HFFc6 (cell line): Measurements from ENCODE around the gene ATF3. TPM values are rescaled to one million over a fixed set of nuclear protein-coding genes. Genes with fewer than 3 reads are reported as not detected.
"Not testable (repeated sequence)": the region's sequence is repeated elsewhere in the genome, so short reads cannot be mapped to it uniquely, and the experiment has no call there.

Source experiments
- DNase-seq: peaks from one replicate; pipeline ENCODE4 v3.0.0-alpha.2; 2018
- H3K27ac Mint-ChIP-seq: 2 replicates; pipeline ENCODE4 v1.8.0; 2020; ENCODE audit warnings: mild to moderate bottlenecking, mixed read lengths
- H3K27me3 Mint-ChIP-seq: 2 replicates; pipeline ENCODE4 v1.8.0; 2021; ENCODE audit warnings: mild to moderate bottlenecking, moderate library complexity, mixed read lengths; ENCODE audit not compliant: insufficient read depth
- H3K36me3 Mint-ChIP-seq: 2 replicates; pipeline ENCODE4 v1.8.0; 2021; ENCODE audit warnings: low read depth, mixed read lengths
- H3K4me1 Mint-ChIP-seq: 2 replicates; pipeline ENCODE4 v1.8.0; 2020; ENCODE audit warnings: low read depth, mixed read lengths
- H3K4me3 Mint-ChIP-seq: 2 replicates; pipeline ENCODE4 v1.8.0; 2020; ENCODE audit warnings: mild to moderate bottlenecking, moderate library complexity, mixed read lengths
- H3K9me3 Mint-ChIP-seq: 2 replicates; pipeline ENCODE4 v1.8.0; 2020; ENCODE audit warnings: mild to moderate bottlenecking, mixed read lengths
- total RNA-seq, 6 experiments: library from RNA; stranded (reverse); fragmentation: NEBNext Ultra II Directional; extraction: Animal tissue kit (Norgen Biotek cat#: 25700); gene quantifications; 2 replicates in 1 of 6; 3 replicates in 5 of 6; pipeline ENCODE4 v1.2.3, GENCODE V29; 2021
- TF ChIP-seq, protein P1 (sequence below): fragments of 200-600 bp; sonication (generic); IDR thresholded peaks from 2 replicates; pipeline ENCODE4 v1.5.0; 2021; ENCODE audit warnings: antibody characterized with exemption, mild to moderate bottlenecking

Gene ATF3
- total RNA-seq, 6 experiments from 2014 or later: 1.9 to 5.5 (median 4.8) TPM

DNA sequence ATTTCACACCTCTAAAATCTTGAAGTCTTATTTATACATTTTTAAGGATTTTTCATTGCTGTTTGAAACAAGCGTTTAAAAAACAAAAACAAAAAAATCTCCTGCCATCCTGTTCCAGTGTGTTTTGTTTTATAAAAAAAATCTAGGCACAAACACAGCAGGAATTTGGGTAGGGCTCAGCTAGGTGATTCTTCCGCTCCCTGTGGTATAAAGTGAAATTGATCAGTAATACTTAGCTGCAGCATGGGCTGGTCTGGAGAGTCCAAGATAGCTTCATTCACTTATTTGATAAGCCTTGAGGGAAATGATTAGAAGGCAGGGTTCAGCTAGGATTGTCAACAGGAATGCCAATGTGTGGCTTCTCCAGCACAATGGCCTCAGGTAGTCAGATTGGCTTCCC is 25.7 kb downstream of the ATF3 start:
- Mint-ChIP-seq H3K27me3 (peaks cover 6% of the 10 kb centered on the region), H3K4me1 (peaks cover 44% of the 10 kb centered on the region), H3K9me3 (peaks cover 10% of the 10 kb centered on the region), H3K4me3 (no peak overlapping the region), H3K27ac (no peak overlapping the region), H3K36me3 (peaks cover 9% of the 10 kb centered on the region; the same call in 1 of the 2 replicates)
- no peak for DNase-seq
- TF ChIP-seq, protein P1, sequence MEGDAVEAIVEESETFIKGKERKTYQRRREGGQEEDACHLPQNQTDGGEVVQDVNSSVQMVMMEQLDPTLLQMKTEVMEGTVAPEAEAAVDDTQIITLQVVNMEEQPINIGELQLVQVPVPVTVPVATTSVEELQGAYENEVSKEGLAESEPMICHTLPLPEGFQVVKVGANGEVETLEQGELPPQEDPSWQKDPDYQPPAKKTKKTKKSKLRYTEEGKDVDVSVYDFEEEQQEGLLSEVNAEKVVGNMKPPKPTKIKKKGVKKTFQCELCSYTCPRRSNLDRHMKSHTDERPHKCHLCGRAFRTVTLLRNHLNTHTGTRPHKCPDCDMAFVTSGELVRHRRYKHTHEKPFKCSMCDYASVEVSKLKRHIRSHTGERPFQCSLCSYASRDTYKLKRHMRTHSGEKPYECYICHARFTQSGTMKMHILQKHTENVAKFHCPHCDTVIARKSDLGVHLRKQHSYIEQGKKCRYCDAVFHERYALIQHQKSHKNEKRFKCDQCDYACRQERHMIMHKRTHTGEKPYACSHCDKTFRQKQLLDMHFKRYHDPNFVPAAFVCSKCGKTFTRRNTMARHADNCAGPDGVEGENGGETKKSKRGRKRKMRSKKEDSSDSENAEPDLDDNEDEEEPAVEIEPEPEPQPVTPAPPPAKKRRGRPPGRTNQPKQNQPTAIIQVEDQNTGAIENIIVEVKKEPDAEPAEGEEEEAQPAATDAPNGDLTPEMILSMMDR: no peak

DNA sequence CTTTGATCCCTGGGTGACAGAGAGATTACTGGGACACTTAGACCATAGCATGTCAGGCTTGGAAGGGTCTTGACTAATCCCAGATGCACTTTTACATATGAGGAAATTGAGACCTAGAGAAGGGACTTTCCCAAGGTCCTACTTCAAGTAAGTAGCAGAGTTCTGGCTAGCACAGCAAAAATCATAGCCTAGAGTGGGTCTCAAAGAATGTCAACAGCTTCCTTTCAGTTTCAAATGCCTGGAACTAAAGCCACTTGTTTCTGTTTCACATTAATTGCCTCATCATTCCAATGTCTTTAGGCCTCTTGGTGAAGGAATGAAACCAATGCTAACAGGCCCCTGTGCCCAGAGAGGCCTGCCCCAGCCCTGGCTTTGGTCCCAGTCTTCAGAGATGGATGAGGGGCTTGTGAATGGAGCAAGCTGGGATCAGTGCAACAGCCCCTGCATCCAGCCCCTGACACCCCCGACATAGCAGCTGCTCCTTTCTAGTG is 26.6 kb downstream of the ATF3 start:
- Mint-ChIP-seq H3K9me3 (peaks cover 10% of the 10 kb centered on the region), H3K27ac (peak overlapping the region; percentile 30; the same call in 1 of the 2 replicates), H3K36me3 (peaks cover 9% of the 10 kb centered on the region; the same call in 1 of the 2 replicates), H3K4me3 (no peak overlapping the region), H3K27me3 (peaks cover 10% of the 10 kb centered on the region), H3K4me1 (peaks cover 44% of the 10 kb centered on the region)
- no peak for DNase-seq
- TF ChIP-seq, protein P1: no peak

DNA sequence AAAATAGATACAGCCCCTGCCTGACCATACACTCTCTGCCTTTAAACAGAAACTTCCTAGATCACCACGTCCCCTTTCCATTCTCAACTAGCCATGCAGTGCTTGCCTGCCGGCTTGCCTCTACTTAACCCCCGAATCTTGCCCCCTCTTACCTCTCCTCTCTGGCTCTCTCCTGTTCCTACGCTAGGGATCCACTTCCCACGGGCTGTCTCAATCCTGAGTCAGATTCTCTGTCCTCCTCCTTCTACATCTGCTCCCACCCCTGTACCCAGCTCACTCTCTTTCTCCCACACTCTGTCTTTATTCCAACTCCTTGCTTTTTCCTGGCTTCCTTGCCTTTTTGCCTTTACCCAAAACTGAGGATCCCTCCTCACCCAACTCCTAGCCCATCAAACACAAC is 29.3 kb downstream of the ATF3 start:
- no peak for DNase-seq
- TF ChIP-seq, protein P1: no peak
- Mint-ChIP-seq H3K4me3 (peak overlapping the region; percentile 48), H3K4me1 (peaks cover 44% of the 10 kb centered on the region), H3K36me3 (peaks cover 9% of the 10 kb centered on the region; the same call in 1 of the 2 replicates), H3K27ac (peak overlapping the region; percentile 36), H3K27me3 (peaks cover 13% of the 10 kb centered on the region), H3K9me3 (peaks cover 10% of the 10 kb centered on the region)

DNA sequence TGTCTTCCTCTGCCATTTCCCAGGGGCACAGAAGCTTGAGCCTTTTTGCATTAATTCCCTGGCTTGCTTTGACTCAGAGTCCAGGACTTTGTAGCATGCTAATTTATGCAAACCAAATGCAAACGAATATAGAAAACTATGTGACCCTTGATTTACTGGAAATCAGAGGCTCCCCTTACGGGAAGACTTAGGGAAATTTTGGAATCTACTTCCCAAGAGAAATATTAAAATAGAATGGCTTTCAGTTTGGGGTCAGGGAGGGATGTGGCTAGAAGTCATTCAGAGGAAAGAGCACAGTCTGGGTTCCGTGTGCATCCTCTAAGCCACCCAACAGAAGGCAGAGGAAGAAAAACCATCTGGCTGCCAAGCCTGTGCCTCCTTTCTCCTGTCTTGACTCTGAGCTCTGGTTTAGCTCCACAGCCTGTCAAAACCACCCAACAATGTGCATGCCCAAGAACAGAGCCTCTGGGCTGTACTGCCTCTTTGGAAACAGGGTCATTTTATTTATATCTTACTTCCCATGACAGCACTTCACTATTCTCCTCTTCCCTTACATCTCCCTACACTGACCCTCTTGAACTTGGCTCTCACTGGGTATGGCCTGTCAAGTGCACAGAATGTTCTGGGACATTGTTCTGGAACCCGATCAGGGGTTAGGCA is 30.1 kb downstream of the ATF3 start:
- H3K27ac Mint-ChIP-seq: peak overlapping the region; percentile 46
- TF ChIP-seq, protein P1: no peak
- peaks cover 9% of the 10 kb centered on the region; the same call in 1 of the 2 replicates for H3K36me3 Mint-ChIP-seq
- H3K9me3 Mint-ChIP-seq: peaks cover 10% of the 10 kb centered on the region
- H3K4me1 Mint-ChIP-seq: peaks cover 50% of the 10 kb centered on the region
- H3K27me3 Mint-ChIP-seq: peaks cover 14% of the 10 kb centered on the region
- peak overlapping the region; percentile 48 for H3K4me3 Mint-ChIP-seq
- DNase-seq: peak; percentile 18

DNA sequence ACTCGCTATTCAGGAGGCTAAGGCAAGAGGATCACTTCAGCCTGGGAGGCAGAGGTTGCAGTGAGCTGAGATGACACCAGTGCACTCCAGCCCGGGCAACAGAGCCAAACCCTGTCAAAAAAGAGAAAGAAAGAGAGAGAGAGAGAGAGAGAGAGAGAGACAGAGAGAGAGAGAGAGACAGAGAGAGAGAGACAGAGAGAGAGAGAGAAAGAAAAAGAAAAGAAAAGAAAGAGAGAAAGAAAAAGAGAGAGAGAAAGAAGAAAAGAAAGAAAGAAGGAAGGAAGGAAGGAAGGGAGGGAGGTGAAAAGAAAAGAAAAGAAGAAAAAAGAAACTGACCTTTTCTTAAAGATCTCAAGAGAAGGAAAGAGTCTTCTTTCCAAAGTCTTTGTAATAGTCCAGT is 31.0 kb downstream of the ATF3 start:
- not testable (repeated sequence) for H3K27ac Mint-ChIP-seq, H3K9me3 Mint-ChIP-seq, H3K36me3 Mint-ChIP-seq, DNase-seq, H3K4me3 Mint-ChIP-seq
- H3K4me1 Mint-ChIP-seq: peaks cover 50% of the 10 kb centered on the region
- H3K27me3 Mint-ChIP-seq: peaks cover 17% of the 10 kb centered on the region

DNA sequence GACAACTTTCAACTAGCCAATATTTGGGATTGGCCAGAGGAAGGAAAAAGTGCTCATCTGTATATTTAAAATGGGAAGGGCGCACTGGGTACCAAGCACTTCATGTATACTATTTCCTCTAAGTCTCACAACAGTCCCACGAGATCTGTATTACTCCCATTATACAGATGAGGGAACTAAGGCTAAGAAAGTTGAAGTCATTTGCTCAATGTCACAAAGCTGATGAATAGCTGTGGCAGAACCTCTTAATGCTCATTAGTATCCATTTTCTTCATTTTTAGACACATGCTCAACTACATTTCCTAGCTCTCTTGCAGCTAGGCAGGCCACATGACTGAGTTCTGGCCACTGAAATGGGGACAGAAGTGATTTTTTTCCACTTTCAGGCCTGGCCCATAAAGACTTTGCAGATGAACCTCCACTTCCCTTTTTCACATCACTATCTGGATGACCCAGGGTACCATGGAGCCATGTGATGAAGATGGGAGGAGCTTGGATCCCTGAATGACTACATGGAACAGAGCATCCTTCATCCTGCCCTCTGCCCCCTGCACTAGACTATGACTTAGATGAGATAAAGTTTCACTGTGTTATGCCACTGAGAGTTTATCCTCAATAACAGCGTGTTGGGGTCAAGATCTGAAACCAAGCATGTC is 31.8 kb downstream of the ATF3 start:
- H3K9me3 Mint-ChIP-seq: no peaks in the 10 kb centered on the region
- TF ChIP-seq, protein P1: no peak
- peaks cover 17% of the 10 kb centered on the region for H3K27me3 Mint-ChIP-seq
- no peak overlapping the region for H3K4me3 Mint-ChIP-seq
- no peak for DNase-seq
- no peaks in the 10 kb centered on the region for H3K36me3 Mint-ChIP-seq
- no peak overlapping the region for H3K27ac Mint-ChIP-seq
- H3K4me1 Mint-ChIP-seq: peaks cover 42% of the 10 kb centered on the region
